ENCODE measurements around the gene ADAMTS15. TPM values are rescaled to one million over a fixed set of nuclear protein-coding genes. Genes with fewer than 3 reads are reported as not detected.

Gene ADAMTS15
- total RNA-seq, 1 donor from 2014 or later = 2.0 TPM

DNA sequence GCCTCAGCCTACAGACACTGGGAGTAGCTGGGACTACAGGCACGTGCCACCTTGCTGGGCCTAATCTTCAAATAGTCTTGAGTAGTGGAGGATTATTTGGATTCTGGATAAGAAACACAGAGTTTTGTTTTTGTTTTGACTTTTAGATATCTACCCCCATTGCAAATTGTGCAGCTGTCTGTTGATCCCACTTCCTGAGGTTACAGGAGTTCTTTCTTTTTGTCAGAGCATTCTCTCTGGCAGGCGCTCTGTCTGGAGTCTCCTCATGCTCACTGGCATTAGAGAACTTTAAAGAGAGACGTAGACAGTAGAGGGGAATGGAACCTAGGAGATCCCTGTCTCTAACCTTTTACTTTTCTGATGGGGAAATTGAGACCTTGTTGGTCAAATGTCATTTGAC, 12.3 kb upstream of the ADAMTS15 start:
- ATAC-seq = no peak

DNA sequence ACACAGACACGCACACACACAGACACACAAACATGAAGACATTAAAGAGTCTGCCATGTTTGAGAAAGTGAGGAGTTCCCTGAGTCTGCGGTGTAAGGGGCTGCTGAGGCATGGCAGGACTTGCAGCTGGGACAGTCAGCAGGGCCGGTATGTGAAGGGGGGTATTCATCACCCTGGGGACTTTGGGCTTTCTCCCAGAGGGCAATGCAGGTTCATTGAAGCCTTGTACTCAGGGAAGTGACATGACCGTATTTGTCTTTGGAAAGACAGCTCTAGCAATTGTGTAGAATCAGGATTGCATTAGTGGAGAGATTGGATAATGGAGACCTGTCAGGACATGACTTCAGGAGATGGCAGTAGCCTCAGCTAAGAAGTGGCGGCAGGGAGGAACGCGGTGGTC, 10.6 kb upstream of the ADAMTS15 start:
- ATAC-seq = peak; percentile 68

DNA sequence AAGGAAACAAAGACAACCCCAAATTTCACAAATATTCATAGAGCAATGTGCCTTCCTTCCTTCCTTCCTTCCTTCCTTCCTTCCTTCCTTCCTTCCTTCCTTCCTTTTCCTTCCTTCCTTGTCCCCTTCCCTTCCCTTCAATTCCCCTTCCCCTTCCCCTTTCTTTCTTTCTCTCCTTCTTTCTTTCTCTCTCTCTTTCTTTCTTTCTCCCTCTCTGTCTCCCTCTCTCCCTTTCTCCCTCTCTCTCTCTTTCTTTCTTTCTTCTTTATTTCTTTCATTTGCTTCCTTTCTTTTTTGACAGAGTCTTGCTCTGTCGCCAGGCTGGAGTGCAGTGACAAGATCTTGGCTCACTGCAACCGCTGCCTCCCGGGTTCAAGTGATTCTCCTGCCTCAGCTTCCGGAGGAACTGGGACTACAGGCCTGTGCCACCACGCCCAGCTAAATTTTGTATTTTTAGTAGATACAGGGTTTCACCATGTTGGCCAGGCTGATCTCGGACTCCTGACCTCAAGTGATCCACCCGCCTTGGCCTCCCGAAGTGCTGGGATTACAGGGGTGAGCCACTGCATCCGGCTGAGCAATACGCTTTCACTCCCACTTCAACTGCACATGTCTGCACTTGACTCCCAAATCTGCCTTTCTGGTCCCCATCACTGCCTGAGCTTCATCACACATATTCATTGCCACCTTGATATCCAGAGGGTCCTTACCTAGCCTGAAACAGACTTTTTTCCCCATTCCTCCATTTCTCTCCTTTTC, 9.9 kb upstream of the ADAMTS15 start:
- peak; percentile 33 for ATAC-seq

DNA sequence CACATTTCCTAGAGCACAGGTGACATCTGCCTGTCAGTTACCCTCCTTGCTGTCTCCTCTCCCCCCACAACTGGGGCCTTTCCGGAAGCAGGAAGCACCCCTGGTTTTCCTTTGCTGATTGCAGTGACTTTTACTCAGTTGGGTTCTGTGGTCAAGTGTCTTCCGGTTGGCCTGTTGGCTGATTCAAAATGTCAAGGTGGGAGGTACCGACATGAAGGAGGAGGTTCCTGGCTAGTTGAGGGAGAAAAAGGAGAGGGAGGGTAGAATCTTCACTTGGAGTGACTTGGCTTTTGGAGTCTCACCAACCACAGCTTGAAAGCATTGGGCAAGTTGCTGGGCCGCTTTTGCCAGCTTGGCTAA, 9.3 kb upstream of the ADAMTS15 start:
- ATAC-seq = no peak

DNA sequence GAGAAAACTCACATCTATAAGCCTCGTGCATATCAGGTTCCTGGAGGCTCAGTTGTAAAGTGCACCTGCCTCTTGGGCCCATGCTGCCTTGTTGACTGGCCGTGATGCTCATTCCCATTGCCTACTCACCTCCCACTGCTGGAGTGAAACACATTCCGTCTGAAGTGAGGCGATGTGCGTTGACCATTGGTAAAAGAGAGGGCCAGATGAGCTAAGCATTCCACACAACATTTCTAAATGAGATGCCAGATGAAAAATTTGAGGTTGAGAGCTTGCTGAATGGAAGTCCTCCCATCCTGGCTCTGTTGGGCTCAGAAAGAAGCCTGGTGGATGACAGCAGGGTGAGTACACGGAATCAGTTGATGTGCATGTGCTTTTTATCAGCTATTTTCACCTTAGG, 8.6 kb upstream of the ADAMTS15 start:
- ATAC-seq = no peak

DNA sequence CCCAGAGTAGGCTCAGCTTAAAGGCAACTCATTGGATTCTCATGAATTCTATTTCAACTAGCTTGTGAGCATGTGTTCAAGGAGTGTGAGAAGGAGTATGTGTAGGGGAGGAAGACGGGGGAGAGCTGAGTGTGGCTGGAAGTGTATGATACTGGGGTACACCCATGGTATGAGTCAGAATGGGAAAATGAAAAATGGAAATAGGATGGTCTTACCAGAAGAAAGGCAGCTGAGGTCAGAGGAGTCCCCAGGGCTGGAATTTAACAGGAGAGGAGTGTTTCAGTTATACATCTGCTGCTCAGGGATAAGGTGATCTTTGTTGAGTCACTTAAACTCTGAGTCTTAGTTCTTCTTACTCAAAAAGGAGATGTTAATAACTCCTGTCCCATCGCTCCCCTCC, 6.7 kb upstream of the ADAMTS15 start:
- ATAC-seq = no peak

DNA sequence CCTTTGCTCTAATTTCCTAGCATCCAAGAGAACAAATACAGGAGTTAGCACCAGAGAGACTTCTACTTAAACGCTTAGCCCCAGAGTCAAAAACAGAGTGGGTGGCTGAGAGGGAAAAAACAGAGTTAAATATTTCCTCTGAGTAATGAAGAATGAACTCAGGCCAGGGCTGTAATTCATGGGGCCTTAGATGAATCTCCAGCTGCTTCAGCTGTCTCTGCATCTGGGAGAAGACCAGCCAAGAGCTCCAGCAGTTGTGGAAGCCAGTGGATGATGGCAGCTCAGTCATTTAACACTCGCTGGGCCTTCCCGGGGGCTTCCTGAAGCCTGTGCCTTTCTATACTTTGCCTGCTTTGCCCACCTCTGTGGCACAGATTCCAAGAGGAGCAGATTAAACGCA, 5.7 kb upstream of the ADAMTS15 start:
- no peak for ATAC-seq

DNA sequence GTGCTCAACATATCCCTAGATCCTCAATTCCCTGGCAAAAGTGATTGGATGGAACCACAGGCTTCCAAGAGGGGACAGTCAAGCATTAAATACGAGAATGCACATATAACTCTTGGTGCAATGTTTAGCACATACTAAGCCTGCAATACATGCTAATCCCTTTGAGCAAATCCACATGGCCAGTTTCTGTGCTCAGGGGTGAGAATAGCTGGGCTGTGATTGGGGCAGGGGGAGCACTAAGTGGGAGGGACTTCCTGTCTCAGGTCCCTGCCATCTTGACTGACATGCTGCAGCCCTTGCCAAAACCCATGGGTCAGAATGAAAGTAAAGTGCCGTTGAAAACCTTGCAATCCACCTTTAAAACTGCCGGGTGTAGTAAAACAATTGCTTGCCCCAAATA, 2.7 kb upstream of the ADAMTS15 start:
- ATAC-seq = no peak

DNA sequence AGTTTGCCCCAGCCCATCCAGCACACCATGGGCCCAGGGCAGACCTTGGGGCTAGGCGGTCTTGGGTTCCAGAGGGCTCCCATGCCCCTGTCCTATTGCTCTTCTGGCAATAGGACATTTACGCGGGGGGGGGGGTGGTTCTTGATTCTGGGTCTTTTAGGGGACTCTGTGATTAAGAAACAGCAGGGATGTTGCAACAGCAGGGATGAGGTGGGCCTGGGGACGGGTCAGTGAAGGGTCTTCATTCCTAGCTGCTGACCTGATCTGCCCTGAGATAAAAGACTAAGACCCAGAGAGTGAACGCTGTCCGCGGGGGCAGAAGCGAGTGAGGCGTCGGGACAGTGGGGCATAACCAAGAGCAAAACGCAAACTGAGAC, 418 bp upstream of the ADAMTS15 start:
- no peak for ATAC-seq

DNA sequence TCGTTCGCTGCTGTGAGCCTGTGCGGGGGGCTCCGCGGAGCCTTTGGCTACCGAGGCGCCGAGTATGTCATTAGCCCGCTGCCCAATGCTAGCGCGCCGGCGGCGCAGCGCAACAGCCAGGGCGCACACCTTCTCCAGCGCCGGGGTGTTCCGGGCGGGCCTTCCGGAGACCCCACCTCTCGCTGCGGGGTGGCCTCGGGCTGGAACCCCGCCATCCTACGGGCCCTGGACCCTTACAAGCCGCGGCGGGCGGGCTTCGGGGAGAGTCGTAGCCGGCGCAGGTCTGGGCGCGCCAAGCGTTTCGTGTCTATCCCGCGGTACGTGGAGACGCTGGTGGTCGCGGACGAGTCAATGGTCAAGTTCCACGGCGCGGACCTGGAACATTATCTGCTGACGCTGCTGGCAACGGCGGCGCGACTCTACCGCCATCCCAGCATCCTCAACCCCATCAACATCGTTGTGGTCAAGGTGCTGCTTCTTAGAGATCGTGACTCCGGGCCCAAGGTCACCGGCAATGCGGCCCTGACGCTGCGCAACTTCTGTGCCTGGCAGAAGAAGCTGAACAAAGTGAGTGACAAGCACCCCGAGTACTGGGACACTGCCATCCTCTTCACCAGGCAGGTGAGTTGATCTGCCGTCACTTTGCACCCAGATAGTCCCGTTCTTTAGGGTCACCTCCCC, 1.0 kb downstream of the ADAMTS15 start:
- ATAC-seq = no peak

DNA sequence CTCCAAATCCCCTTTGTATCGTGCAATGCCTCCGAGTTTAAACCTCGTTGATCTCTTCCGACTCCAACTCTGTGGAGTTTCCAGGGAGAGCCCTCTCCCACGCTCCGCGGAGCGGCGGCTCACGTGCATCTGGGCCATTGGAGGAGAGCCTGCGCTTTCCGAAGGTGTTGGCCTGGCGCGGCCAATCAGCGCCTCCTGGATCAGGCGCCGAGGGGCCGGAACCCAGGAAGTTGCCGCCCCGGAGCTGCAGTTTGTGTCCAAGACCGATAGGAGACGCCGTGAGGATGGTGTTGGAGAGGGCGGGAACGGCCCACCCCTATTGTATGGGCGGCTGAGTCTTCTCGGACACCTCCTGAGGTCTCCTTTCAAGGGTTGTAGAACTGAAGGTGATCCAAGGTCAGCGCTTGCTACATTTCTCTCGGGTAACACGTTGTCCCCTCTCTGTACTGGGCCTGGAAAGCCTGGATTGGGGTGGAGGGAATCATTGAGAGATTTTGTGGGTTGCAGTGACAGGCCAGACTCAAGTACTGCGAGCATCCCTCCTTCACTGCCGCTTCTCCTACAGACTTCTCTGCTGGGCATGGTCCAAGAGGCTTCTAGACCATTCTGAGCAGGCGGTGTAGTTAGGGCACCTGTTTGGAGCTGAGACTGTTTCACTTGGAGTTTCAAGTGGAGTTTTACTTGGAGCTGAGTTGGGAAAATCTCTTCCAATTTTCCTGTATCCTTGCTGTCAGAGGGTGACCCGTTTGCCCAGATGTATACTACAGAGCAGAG, 1.7 kb downstream of the ADAMTS15 start:
- ATAC-seq = no peak

DNA sequence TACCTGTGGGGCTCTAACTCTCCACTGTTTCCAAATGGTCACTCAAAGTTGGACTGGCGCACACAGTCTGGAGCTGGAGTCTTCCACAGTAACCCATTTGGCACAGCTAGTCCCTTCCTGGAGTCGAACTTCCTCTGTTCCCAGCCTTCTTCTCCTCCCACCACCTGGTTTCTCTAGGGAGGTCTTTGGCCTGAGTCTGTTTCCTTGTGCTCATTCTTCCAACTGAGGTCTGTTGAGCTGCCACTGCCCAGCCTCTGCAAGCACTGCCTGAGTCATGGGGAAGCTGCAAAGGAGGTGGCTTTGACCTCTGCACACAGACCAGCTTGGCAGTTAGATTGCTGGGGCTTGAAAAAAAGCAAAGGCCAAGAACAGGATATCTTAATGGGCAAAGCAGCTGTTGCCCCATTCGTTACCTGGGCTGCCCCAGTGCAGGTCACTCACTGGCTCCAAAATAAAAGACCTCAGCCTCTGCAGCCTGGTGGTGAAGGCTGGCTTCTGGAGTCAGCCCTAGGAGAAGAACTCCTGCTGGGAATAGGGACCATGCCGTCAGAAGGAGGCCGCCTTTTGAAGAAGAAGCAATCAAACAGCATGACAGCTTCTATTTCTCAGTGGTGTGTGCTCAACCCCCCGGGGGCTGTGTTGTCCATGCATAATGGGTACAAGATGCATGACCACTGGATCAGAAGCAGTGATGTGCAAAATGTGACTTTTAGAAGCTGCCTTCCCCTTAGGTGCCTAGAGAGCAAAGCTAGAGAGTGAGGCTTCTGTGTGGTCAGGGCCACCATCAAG, 3.0 kb downstream of the ADAMTS15 start:
- ATAC-seq = no peak

DNA sequence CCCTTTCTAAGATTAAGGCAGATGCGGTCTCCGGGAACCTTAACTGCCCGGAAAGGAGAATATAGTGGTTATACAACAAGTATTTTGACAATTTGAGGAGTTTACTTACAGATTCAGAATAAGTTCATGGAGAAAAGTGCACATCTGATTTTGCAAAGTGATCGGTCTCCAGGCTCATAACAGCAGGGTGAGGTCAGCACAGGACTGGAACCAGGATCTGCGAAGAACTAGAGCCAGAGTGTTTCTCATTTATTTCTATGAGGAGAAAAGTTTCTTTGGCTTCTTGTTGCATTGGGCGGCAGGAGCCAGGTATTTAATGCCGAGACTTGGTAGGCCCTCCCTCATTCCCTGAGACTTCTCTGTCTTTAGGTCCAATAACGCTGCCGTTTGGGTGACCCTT, 3.7 kb downstream of the ADAMTS15 start:
- ATAC-seq = no peak

DNA sequence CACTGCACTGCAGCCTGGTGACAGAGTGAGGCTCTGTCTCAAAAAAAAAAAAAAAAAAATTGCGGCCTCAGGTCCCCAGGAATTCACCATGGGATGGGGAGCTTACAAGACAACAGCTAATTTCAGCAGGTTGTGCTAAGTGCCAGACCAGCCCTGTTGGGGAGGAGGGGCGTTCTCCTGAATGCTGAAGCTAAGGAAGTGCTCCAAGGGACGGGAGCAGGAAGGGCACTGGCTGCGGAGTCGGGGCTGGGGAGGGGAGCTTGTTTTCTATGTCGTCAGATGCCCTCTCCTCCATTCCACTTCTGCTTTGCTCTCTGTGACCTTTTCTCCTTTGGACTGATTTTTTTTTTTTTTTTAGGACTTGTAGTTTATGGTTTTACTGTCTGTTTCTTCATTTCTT, 4.5 kb downstream of the ADAMTS15 start:
- no peak for ATAC-seq

DNA sequence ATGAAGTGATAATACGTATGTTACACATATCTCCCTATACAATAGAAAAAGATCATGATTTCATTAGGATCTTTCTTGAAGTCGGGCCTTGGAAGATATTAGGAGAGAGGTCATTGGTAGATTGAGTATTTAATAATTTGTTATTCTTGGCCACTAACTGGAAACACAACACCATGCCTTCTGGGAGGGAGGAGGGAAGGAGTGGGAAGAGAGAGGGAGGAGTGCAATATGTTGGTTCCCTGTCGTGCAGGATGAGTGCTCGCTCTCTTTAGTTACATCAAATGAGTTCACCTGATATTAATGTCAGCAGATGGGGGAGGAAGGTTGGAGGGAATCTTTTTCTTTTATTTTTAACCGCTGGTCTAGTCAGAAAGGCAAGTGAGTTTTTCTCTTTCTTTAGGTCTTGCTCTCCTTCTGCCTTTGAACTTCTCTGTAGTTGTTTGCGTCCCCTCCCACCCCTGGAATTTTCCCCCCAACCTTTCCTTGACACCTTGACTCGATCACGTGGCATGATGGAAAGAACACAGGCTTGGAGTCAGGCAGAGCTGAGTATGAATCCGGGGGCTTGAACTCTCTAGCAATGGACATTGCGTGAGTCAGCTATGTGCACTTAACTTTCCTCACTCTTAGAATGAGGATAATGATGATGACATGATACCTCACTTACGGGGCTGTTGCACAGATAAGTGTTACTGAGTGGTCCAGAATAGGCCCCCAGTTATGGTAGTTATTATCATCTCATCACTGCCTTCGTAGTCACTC, 6.2 kb downstream of the ADAMTS15 start:
- ATAC-seq = no peak

DNA sequence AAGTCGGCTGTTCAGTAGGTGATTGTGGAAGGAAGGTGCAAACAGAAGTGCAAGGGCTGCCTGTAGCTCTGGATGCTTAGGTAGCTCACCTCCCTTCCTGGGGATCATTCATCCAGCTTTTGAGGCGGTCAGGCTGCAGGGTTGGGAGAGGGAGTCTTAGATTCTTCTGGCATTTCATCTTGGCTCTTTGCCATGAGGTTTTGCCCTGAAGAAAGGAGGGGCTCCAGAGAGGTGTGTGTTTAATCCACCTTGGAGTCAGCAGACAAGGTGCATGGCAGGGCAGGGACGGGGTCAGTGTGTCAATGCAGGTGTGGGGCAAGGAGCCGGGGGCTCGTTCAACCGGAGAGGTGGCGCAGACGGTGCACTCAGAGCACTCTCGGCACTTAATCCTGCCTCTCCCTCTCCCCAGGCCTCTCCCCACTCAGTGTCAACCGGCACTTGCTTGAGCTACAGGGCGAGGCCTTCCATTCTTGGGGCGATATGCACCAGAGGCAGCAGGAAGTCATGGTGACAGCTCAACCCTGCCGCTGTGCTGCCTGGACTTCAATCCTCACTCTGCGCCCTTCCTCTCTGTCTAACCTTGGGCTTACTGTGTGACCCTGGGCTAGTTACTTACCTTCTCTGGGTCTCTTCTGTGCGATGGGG, 7.2 kb downstream of the ADAMTS15 start:
- ATAC-seq = peak; percentile 95

DNA sequence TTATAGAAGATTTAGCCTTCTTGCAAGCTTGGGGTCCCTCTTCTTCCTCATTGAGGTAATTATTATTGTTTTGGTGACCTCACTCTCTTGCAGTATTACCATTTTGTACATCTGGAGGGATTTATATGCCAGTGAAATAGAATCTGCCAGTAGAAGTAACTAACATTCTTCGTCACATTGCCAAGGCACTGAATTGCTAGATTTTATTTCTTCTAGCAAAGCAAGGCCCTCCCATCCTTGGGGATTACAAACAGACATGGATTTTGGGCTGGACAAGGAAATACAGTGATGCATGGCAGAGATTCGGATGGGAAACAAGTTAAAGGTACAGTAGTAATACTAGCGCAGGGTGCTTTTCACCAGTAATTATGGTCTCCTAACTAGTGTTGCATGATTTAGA, 7.8 kb downstream of the ADAMTS15 start:
- no peak for ATAC-seq

DNA sequence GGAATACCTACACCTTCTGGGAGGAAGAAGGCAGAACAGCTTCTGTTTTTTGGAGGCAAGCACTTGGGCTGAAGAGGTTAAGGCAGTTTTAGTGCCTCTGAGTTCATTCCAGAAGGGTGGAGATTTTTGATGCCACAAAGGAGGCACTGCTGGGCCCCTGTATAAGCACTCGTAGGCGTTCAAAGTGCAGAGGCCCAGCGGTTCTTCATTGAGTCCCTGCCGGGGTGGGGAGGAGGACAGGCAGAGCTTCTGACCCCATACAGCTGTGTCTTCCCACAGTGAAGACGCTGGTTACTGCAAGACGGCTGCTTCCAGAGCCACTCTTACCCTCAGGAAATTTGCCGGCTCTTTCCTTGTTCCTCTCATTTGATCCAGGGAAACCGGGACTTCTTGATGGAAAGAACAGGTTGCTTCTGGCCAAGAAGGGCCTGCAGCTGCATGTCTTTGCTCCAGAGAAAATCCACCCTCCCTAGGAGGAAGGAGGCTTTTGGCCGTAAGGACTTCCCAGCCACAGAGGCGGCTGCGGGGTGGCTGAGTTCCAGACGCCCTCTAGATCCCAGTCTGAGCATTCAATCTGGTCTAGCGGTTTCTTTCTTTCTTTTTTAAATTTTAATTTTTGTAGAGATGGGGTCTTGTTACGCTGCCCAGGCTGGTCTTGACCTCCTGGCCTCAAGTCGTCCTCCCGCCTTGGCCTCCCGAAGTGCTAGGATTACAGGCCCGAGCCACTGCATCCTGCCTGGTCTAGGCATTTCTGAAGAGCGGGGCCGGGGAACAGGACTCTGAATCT, 9.4 kb downstream of the ADAMTS15 start:
- ATAC-seq = no peak

DNA sequence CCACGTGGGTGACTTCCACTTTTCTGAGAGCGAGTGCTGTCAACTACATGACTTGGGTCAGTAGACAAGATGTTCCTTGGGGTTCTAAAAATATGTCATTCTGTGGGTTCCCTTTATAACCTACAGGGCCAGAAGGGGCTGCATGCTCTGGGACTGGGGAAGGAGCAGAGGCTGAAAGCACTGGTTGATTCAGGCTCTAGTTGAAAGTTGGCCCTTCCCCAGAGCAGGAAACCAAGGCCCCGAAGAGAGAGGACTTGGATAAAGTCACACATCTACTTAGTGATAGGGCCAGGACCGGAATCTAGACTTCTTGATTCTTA, 9.9 kb downstream of the ADAMTS15 start:
- no peak for ATAC-seq

DNA sequence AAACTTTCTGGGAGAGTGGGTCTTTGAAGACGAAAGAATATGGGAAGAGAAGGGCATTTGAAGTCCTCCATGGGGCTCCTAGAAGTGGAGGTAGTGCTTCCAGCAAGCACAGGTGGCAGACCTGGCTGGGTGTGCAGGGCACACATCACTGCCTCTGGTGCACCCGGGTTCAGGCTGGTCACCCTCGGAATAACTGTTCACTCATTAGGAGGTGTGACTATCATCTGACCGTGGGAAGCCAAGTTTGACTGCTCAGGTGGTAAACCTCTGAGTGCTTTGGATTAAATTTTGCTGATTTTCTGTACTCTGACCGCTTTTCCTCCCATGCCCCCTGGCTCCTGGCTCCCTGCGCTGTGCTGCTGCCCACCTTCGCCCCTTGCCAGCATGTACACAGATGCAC, 11.1 kb downstream of the ADAMTS15 start:
- no peak for ATAC-seq

All from esophagus mucosa (tissue), 1 donor.